Activated CD8-positive, alpha-beta memory T cell treated with anti-CD3 and anti-CD28 coated beads, Interleukin-2, amount 10 ng/mL, durations not matched to agents 7 days and 5 days (primary cell): Measurements from ENCODE around the gene PKN1. TPM values are rescaled to one million over a fixed set of nuclear protein-coding genes. Genes with fewer than 3 reads are reported as not detected.
A peak's percentile ranks its signal among the peaks of the same experiment; 100 is the strongest.
"Not testable (repeated sequence)": the region's sequence is repeated elsewhere in the genome, so short reads cannot be mapped to it uniquely, and the experiment has no call there.

Experiments used
- ATAC-seq: fragments of 150-1000 bp; cut with Tn5 transposase; one replicate; pipeline ENCODE4 v1.10.0; 2021; ENCODE audit warnings: moderate library complexity
- CTCF ChIA-PET: fragments of 350-600 bp; sonication (Branson Sonifier 250); formaldehyde crosslinking; loops from one replicate; lab custom pipeline; 2021; ENCODE audit warnings: antibody characterized with exemption; lab: Charles Lee
- DNase-seq: peaks from one replicate; pipeline ENCODE4 v3.0.0-alpha.2; 2020
- H3K27ac Mint-ChIP-seq: one replicate; pipeline ENCODE4 v1.8.0; 2021; ENCODE audit warnings: mild to moderate bottlenecking, mixed read lengths
- H3K27me3 Mint-ChIP-seq: one replicate; pipeline ENCODE4 v1.8.0; 2021; ENCODE audit warnings: mixed read lengths
- H3K36me3 Mint-ChIP-seq: one replicate; pipeline ENCODE4 v1.8.0; 2021; ENCODE audit warnings: mild to moderate bottlenecking, mixed read lengths
- H3K4me1 Mint-ChIP-seq: one replicate; pipeline ENCODE4 v1.8.0; 2021; ENCODE audit warnings: mixed read lengths
- H3K4me3 Mint-ChIP-seq: one replicate; pipeline ENCODE4 v1.8.0; 2021; ENCODE audit warnings: mild to moderate bottlenecking, moderate library complexity, mixed read lengths
- H3K9me3 Mint-ChIP-seq: one replicate; pipeline ENCODE4 v1.8.0; 2022; ENCODE audit warnings: low read depth, mixed read lengths
- total RNA-seq, 2 experiments: library from RNA; stranded (reverse); gene quantifications; one replicate each; pipeline ENCODE4 v1.2.3, GENCODE V29; 2021

The PKN1 gene
- total RNA-seq = 100 to 1,000 TPM; 224 to 236 TPM

- Mint-ChIP-seq H3K36me3 (peaks cover 3% of the 10 kb centered on the region), H3K27ac (peak within 1 kb of the TSS; percentile 76), H3K9me3 (no peaks in the 10 kb centered on the region), H3K4me3 (peak within 1 kb of the TSS; percentile 77), H3K27me3 (peaks cover 5% of the 10 kb centered on the region), H3K4me1 (peaks cover 32% of the 10 kb centered on the region)
- CTCF ChIA-PET = interaction anchor here (0.7 to 5.4 kb wide), 19 partner anchors 10 to 296 kb away, joined by 3 to 90 read pairs (median 5); partner anchors contain the start of genes ASF1B, DDX39A and GIPC1
- DNase-seq (peak; percentile 67), ATAC-seq (peak; percentile 66)
Observed at GRCh38 chr19:14432791-14433553, at the start of gene PKN1. Gene PKN1, plus strand, starts transcription at chr19:14433306. Its CDS starts 216 bp downstream, at chr19:14433522.

DNA sequence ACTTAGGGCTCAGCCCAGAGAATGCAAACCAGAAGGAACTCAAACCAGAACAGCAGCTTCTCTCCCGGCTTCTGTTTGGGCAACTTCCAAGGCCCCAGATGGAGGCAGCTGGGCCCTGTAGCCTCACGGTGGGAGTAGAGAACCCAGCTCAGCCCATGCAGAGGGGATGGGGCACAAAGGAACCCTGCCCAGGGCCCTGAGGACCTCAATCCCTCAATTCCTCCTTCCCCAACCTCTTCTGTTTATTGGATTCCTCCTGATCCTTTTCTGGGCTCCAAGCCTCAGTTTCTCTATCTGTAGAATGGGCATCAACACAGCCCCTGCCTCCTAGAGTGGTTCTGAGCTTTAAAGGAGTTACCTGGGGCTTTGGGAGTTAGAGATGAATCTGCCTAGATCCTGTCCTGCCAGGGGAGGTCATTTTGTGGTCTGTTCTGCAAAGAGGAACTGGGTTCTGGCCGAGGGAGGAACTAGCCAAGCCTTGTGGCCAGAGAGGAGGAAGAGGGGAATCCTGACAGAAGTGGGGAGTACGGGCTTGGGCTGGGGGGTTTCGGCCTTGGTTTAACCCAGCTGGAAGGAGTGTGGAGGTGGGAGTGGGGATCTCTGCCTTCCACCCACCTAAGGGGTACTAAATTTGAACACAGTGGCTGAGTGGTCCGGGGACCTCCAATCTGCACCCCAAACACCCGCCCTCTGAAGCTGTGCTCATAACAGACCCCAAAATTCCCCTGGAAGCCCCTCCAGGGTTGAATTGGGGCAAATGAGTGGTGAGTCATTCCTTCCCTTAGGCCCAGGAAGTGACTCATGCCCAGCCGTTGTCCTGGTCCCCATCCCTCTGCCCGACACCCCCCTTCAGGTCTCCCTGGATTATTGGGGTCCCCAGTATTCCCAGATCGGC is 49.2 kb upstream of the PKN1 start:
- Mint-ChIP-seq H3K9me3 (no peaks in the 10 kb centered on the region), H3K4me3 (peak overlapping the region; percentile 98), H3K27me3 (no peaks in the 10 kb centered on the region), H3K36me3 (peaks cover 35% of the 10 kb centered on the region), H3K4me1 (peaks cover 38% of the 10 kb centered on the region), H3K27ac (peak overlapping the region; percentile 97)
- ATAC-seq = peak; percentile 25
- CTCF ChIA-PET = interaction anchor here (0.7 to 6.2 kb wide), 12 partner anchors 8 to 247 kb away, joined by 3 to 72 read pairs (median 6); partner anchors contain the start of gene ASF1B
- peak; percentile 83 for DNase-seq

DNA sequence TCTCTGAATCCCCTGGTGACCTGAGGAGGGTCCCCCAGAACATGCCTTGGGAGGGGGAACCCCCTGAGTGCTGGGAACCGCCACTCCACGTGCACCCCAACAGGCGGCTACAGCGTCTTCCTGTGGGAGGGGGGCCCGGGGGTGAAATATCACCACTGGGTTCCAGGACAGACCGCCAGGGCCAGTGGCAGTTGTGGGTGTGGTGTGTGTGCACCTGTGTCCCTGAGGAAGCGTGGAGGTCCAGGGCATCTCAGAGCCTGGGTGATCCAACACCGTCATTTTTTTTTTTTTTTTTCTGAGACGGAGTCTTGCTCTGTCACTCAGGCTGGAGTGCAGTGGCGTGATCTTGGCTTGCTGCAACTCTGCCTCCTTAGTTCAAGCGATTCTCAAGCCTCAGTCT is 47.6 kb upstream of the PKN1 start:
- ATAC-seq = no peak
- H3K27me3 Mint-ChIP-seq = no peaks in the 10 kb centered on the region
- CTCF ChIA-PET = interaction anchor here (0.7 to 6.2 kb wide), 3 partner anchors 17 to 37 kb away, joined by 3 to 72 read pairs (median 3); no protein-coding TSS in a partner anchor

DNA sequence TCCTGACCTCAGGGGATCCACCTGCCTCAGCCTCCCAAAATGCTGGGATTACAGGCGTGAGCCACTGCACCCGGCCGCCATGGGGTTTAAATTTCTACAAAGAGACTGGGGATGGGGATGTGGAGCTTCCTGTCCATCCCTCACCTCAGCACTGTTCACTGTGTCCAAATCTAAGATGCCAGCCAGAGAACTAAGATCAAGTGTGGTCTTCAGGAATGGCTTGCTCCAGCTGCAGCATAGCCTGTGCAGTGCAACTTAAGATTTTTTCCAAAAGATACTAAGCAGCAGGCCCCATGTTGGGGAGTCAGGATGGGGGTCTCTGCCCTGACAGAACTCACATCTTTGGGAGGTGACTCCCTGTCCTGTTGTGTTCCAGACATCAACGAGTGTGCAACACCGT is 42.6 kb upstream of the PKN1 start:
- Mint-ChIP-seq H3K4me3 (no peak overlapping the region), H3K36me3 (peaks cover 40% of the 10 kb centered on the region), H3K4me1 (peaks cover 8% of the 10 kb centered on the region), H3K27me3 (no peaks in the 10 kb centered on the region), H3K27ac (peak overlapping the region; percentile 49), H3K9me3 (no peaks in the 10 kb centered on the region)
- DNase-seq = no peak
- ATAC-seq = no peak
- CTCF ChIA-PET = no interaction called here

More for the DNA sequence above, 47.6 kb upstream of the PKN1 start:
- peak; percentile 64 for DNase-seq
- Mint-ChIP-seq H3K4me3 (peak overlapping the region; percentile 98), H3K9me3 (no peaks in the 10 kb centered on the region), H3K36me3 (peaks cover 37% of the 10 kb centered on the region), H3K27ac (peak overlapping the region; percentile 97), H3K4me1 (peaks cover 25% of the 10 kb centered on the region)

- ATAC-seq = no peak
- Mint-ChIP-seq H3K4me1 (peaks cover 4% of the 10 kb centered on the region), H3K9me3 (no peaks in the 10 kb centered on the region), H3K27ac (no peak overlapping the region), H3K27me3 (no peaks in the 10 kb centered on the region), H3K36me3 (peaks cover 45% of the 10 kb centered on the region), H3K4me3 (no peak overlapping the region)
- CTCF ChIA-PET = interaction anchor here (1.5 to 2.6 kb wide), 2 partner anchors 8 to 13 kb away, joined by 6 to 9 read pairs; no protein-coding TSS in a partner anchor
- no peak for DNase-seq
Observed at GRCh38 chr19:14391156-14391821, 41.8 kb upstream of the PKN1 start.

DNA sequence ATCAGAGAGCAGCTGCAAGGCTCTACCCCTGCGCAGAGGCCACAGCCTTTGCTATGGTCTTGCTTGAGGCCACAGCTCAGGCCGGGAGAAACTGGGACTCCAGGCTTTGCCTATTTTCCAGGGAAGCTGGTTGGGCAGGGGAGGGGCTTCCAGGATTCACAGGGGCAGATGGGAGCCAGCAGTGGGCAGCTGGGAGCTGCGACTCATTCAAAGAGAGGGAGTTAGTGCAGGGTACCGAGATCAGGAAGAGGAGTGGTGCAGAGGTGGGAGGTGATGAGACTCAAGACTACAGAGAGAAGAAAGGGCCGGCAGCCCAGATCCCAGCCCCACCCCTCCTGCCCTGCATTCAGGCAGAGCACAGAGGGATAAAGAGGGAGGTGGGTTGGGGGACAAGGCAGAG is 39.8 kb upstream of the PKN1 start:
- H3K4me1 Mint-ChIP-seq = no peaks in the 10 kb centered on the region
- no peak overlapping the region for H3K4me3 Mint-ChIP-seq
- DNase-seq (no peak), ATAC-seq (no peak)
- no peaks in the 10 kb centered on the region for H3K27me3 Mint-ChIP-seq
- H3K27ac Mint-ChIP-seq = no peak overlapping the region
- CTCF ChIA-PET = interaction anchor here (1.3 to 2.6 kb wide), 5 partner anchors 11 to 257 kb away, joined by 3 to 9 read pairs (median 5); partner anchors contain the start of genes ADGRE5 and ASF1B
- H3K9me3 Mint-ChIP-seq = no peaks in the 10 kb centered on the region
- peaks cover 54% of the 10 kb centered on the region for H3K36me3 Mint-ChIP-seq

GRCh38 chr19:14394167-14394566 is 38.9 kb upstream of the PKN1 start:
- no peak overlapping the region for H3K27ac Mint-ChIP-seq
- no peak for DNase-seq
- H3K27me3 Mint-ChIP-seq = no peaks in the 10 kb centered on the region
- peak; percentile 3 for ATAC-seq
- H3K4me1 Mint-ChIP-seq = no peaks in the 10 kb centered on the region
- H3K4me3 Mint-ChIP-seq = no peak overlapping the region
- H3K36me3 Mint-ChIP-seq = peaks cover 55% of the 10 kb centered on the region
- CTCF ChIA-PET = interaction anchor here (1.3 to 1.9 kb wide), 3 partner anchors 12 to 258 kb away, joined by 3 to 6 read pairs (median 4); partner anchors contain the start of gene ASF1B
- H3K9me3 Mint-ChIP-seq = no peaks in the 10 kb centered on the region

- H3K36me3 Mint-ChIP-seq = peaks cover 57% of the 10 kb centered on the region
- H3K27me3 Mint-ChIP-seq = no peaks in the 10 kb centered on the region
- ATAC-seq = no peak
- CTCF ChIA-PET = interaction anchor here (1.9 kb wide), 1 partner anchor 11 kb away, joined by 4 read pairs; no protein-coding TSS in a partner anchor
- no peak overlapping the region for H3K4me3 Mint-ChIP-seq
- no peak overlapping the region for H3K27ac Mint-ChIP-seq
- no peak for DNase-seq
- no peaks in the 10 kb centered on the region for H3K9me3 Mint-ChIP-seq
- H3K4me1 Mint-ChIP-seq = no peaks in the 10 kb centered on the region
Observed at GRCh38 chr19:14395262-14395661, 37.8 kb upstream of the PKN1 start.

DNA sequence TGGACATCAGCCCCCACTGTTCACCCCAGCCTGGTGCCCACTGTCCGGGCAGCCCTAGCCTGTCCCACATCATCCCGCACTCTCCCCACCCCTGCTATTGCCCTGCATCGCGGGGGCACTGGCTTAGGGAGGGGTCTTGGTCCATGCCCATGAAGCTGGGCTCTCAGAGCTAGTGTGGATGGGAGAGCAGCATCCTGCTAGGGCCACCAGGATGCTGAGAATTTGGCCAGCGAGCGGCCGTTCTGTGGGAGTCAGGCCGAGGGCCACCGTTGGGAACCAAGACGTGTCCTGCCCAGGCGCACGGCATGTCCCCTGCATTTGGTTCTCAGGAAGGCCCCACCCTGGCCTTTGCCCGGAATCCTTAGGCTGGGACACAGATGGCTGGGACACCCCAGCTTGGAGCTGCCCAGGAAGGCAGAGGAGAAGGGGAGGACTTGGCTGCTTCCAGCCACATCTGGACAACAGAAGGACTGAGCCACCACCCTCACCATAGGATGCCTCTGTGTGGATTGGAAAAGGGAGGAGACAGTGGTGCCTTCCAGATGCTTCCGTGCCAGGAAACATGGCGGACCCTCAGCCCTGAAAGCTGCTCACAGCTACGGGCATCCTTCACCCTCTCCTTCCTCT is 37.3 kb upstream of the PKN1 start:
- Mint-ChIP-seq H3K27me3 (no peaks in the 10 kb centered on the region), H3K4me3 (no peak overlapping the region), H3K36me3 (peaks cover 55% of the 10 kb centered on the region), H3K27ac (no peak overlapping the region), H3K4me1 (no peaks in the 10 kb centered on the region), H3K9me3 (no peaks in the 10 kb centered on the region)
- ATAC-seq = peak; percentile 14
- DNase-seq = no peak
- CTCF ChIA-PET = interaction anchor here (1.9 kb wide), 1 partner anchor 10 kb away, joined by 4 read pairs; no protein-coding TSS in a partner anchor

DNA sequence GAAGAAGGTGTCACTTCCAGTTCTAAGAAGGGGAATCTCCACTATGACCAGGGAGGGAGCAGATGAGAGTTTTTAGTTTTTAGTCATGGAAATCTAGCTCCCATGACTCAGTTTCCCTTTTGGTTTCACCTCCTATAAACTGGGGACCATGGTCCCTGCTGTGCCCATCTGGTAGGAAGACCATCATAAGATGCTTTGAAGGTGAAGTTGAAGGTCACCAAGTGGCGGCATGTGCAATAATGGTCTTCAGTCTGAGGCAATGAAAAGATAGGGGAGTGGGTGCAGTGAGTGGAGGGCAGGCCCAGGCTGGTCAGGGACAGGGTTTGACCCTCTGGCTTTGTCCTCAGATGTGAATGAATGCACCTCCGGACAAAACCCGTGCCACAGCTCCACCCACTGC is 36.4 kb upstream of the PKN1 start:
- not testable (repeated sequence) for H3K27ac Mint-ChIP-seq, DNase-seq, ATAC-seq, H3K27me3 Mint-ChIP-seq, H3K4me1 Mint-ChIP-seq, H3K4me3 Mint-ChIP-seq, H3K9me3 Mint-ChIP-seq
- CTCF ChIA-PET = interaction anchor here (0.9 kb wide), 1 partner anchor 32 kb away, joined by 3 read pairs; no protein-coding TSS in a partner anchor
- peaks cover 58% of the 10 kb centered on the region for H3K36me3 Mint-ChIP-seq

DNA sequence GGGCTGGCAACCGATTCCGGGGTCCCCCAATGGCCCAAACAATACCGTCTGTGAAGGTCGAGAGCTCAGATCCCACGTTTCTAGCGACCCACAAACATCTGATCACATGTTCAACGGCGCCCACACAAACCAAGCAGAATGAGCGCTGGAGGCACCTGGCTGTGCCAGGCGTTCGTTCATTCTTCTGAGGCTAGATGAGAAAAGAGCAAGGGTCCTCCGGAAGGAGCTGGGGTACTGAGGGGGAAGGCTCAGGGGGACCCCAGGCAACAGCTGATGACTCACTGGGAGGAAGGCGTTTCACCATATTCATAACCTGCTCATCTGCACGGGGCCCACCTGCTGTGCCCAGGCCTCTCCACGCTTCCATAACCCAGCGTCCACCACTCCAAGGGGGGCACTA is 35.9 kb upstream of the PKN1 start:
- CTCF ChIA-PET = interaction anchor here (0.9 kb wide), 1 partner anchor 33 kb away, joined by 3 read pairs; no protein-coding TSS in a partner anchor
- not testable (repeated sequence) for H3K27ac Mint-ChIP-seq, H3K4me3 Mint-ChIP-seq, H3K27me3 Mint-ChIP-seq, H3K9me3 Mint-ChIP-seq, H3K4me1 Mint-ChIP-seq, DNase-seq, ATAC-seq
- H3K36me3 Mint-ChIP-seq = peaks cover 60% of the 10 kb centered on the region

- no peaks in the 10 kb centered on the region for H3K27me3 Mint-ChIP-seq
- no peak for ATAC-seq
- CTCF ChIA-PET = interaction anchor here (2.5 to 14.1 kb wide), 2 partner anchors 40 to 80 kb away, joined by 6 to 211 read pairs; no protein-coding TSS in a partner anchor
- no peak for DNase-seq
- H3K9me3 Mint-ChIP-seq = no peaks in the 10 kb centered on the region
- no peak overlapping the region for H3K4me3 Mint-ChIP-seq
- peaks cover 5% of the 10 kb centered on the region for H3K4me1 Mint-ChIP-seq
- peak overlapping the region; percentile 19 for H3K27ac Mint-ChIP-seq
- H3K36me3 Mint-ChIP-seq = peaks cover 62% of the 10 kb centered on the region
Observed at GRCh38 chr19:14400951-14401431, 32.1 kb upstream of the PKN1 start.
